NCI-H524 (cell line): Measurements from ENCODE around the gene RSPRY1.

Experiments used
- DNase-seq, 2 experiments: peaks; one replicate each; lab custom pipeline; 2025; lab: John Stamatoyannopoulos, UW

Gene RSPRY1

DNA sequence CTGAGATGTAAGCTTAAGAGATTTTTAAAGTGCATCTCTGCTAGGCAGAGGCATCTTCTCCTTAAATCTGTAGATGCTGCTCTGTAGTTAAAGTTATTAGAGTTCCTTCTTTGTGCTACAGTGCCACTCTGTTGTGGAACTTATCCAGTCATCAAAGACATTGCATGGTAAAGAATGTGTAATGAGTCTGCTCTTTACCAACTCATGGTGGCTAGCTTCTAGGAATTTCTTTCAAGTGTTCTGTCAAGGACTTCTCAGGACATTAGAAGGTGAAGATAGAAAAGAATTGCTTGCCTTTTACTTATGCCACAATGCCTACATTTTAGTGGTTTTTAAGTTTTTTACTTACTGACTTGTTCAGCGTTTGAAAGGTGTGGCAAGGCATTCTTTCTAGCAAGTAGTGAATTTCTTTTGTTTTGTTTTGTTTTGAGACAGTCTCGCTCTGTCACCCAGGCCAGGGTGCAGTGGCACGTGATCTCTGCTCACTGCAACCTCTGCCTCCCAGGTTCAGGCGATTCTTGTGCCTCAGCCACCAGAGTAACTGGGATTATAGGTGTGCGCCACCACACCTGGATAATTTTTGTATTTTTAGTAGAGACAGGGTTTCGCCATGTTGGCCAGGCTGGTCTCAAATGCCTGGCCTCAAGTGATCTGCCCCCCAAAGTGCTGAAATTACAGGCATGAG, 38.7 kb downstream of the RSPRY1 start:
- DNase-seq = no peak

DNA sequence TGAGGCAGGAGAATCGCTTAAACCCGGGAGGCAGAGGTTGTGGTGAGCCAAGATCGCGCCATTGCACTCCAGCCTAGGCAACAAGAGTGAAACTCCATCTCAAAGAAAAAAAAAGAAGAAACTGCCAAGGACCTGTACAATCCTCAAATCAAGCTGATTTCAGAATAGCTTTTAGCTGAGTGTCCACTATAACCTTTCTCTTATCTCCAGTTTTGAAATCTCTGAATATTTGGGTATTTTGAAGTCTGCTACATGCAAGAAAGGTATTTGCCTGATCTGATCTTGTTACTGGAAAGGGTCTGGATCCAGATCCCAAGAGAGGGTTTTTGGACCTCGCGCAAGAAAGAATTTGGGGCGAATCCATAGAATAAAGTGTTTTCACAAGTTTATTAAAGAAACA, 39.8 kb downstream of the RSPRY1 start:
- no peak for DNase-seq

DNA sequence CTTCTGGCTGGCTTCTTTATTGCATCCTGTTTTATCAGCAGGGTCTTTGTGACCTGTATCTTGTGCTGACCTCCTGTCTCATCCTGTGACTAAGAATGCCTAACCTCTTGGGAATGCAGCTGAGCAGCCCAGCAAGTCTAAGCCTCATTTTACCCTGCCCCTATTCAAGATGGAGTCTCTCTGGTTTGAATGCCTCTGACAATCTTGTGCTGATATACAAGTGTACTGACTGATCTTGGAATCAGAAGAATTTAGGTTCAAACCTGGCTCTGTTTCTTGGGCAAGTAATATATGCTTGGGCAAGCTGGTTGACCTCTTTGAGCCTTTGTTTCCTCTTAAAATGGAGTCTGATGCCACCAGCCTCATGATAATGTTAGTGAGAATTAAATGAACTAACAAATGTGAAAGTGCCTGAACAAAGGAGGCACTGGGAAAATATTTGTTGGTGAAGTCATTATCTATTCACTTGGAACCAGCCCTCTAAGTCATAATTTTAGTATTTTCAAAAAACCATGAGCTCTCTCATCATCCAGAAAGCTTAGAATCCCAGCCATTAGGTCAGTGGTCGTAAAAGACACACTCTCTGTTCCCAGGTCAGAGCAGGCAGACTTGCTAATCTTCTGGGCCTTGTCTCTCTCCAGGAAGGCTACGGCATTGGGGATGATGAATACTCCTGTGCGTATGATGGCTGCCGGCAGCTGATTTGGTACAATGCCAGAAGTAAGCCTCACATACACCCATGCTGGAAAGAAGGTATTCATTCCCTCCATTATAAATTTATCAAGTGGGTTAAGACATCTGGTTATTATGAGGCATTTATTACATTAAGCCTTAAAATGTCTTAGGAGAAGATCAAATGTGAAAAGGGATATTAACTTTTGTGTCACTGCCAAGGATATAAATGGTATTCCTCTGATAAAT, 40.8 kb downstream of the RSPRY1 start:
- peak in 1 of 2 experiments; percentile 21 for DNase-seq

DNA sequence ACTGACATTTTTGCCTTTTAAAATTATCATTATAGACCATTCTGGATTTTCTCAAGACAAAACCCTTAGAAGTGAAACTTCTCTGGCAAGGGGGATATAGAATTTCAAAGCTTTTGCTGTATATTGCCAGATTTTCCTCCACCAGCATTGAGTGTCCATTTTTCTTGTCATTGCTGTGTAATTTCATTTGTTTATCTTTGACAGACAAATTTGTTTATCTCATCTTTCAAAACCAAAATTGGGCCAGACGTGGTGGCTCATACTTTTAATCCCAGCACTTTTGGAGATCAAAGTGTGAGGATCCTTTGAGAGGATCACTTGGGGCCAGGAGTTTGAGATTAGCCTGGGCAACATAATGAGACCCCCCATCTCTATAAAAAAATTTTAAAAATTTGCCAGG, 43.0 kb downstream of the RSPRY1 start:
- DNase-seq = no peak

DNA sequence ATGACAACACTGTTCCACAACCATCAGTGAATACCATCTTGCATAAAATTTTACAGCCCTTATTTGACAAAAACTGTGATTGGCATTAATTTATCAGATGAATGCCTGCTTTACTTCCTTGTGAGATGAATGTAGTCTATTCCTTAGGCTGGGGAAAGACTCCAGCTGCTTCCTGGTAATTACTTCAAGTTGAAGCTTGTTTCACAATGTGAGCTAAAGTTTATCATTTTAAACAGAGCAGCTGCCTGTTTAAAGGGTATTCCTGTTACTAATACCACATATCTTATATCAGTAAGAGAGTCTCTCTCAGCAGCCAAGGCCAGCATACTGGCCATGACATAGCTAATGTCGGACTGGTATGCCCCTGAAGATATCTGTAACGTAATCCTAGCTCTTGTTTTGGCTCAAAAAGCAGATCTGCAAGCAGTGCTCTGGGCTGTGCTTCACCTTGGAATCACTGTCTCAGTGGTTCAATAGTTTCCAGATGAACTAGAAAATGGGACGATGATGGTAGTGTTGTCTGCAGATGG, 45.8 kb downstream of the RSPRY1 start:
- no peak for DNase-seq

DNA sequence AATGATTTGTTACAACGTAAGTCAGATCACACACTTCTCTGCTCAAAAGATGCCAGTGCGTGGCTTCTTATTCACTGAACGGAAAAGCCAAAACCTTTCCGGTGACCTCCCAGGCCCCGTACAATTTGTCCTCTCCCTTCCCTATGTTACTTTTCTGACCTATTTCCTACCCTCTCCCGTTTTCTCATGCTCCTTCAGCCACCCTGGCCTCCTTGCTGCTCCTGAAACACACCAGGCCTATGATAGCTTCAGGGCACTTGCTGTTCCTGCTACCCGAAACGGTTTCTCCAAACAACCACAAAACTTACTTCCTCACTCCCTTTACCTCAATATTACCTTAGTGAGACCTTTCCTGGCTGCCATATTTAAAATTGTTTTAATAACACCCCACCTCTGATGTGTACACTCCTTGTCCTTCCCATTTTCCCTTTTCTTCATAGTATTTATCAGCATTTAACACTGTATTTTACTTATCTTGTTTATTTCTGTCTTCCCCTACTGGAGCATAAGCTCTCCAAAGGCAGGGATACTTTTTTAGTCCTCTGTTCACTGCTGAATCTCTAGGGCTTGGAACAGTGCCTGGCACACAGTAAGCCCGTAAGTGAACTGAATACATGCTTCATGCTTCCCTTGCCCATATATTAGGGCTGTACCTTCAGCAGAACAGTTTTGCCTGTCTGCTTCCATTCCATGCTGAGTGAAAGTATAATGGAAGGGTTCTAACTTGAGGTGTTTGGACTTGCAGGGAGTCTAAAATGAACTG, 48.0 kb downstream of the RSPRY1 start:
- no peak for DNase-seq

DNA sequence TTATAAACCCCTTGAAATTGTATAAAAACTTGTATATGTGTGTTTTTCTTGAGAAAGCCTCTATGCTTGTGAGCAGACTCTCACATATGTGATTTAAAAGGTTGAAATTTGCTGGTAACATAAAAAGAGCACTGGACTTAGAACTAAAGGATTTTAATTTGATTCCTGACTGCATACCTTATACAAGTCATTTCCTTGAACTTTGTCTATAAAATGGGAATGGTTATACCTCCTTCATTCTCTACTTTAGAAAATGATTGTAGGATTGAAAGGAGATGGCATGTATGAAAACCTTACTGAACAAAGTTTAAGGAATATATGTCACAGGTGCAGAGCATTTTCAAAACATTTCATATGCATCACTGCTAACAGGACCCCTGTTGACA, 48.6 kb downstream of the RSPRY1 start:
- no peak for DNase-seq

DNA sequence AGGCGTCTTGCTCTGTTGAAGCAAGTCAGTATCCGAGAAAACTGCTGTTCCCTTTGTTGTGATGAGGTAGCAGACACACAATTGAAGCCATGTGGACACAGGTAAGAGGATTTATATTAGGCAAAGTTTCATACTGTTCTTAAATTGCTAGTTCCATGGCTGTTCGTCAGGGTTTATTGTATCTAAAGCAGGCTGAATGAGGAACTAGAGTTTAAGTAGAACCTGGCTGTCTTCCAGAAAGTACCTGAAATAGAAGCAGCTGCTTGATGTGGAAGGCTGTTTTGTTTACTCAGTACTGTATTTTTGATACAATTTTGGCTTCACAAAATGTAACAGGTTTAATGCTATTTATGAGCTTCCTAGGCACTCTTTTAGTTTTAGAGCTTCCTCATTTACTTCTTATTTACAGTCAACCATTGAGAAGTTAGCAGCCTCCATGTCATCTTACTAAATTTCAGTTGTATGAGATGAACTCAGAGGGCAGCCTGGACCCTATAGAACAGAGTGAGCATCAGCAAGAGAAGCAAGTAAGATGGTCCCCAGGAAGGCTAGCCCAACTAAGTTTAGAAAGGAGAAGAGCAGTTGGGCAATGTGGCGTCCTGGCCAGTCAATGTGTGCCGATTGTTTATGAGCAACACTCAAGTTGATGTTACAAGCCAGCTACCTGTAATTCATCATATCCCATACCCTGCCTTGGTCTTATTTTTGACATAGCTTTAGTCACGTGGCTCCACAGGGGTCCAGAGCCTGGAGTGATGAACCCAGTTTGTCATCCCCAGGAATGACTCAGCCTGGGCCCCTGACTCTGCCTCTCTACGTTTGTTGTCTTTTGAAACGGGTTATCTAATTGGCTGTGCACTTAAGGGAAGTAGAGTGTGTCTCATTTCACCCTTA, 49.2 kb downstream of the RSPRY1 start:
- no peak for DNase-seq

DNA sequence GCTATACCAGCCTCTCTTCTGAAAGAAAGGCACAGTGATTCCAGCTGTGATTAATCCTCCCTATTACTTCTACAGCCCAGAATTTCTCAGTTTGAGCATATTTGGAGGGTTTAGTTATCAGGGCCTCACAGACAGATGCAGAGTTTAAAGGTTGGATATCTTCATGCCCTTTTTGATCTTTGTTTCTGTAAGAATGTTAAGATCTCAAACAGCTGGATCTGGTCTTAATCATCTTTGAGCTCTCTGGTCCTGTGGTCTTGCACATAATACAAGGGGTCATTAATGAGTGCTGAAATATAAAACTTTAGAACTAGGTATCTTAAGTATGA, 49.9 kb downstream of the RSPRY1 start:
- no peak for DNase-seq

DNA sequence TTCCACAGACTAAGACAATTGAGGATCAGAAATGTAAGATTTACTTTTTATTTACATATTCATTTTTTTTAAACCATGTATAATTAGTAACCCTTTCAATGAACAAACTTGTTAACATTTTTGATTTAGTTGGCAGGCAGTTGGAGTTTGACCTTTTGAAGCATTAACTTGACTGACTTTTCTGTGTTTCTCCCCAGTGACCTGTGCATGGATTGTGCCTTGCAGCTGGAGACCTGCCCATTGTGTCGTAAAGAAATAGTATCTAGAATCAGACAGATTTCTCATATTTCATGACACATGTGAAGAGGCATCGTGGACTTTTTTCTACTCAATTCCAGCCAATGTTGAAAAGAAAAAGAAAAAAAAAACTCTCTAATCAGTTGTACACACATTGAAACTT, 52.6 kb downstream of the RSPRY1 start:
- DNase-seq = no peak

DNA sequence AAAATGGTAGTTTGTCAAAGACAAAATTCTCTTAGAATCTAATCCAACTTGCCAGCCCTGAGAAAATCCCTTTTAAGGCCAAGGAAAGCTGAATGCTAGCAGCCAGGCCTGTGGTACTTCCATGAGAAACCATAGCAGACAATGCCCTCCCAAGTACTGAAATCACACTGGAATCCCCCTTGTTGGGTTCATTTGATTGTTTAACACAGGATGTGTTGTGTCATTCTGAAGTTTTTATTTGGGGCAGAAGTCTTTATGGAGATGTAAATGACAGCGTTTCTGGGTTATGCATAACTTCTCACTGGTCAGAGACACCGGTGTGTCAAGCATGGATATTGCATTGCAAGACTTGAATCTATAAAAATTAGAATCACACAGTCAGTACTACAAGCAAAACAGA, 53.0 kb downstream of the RSPRY1 start:
- DNase-seq = no peak

DNA sequence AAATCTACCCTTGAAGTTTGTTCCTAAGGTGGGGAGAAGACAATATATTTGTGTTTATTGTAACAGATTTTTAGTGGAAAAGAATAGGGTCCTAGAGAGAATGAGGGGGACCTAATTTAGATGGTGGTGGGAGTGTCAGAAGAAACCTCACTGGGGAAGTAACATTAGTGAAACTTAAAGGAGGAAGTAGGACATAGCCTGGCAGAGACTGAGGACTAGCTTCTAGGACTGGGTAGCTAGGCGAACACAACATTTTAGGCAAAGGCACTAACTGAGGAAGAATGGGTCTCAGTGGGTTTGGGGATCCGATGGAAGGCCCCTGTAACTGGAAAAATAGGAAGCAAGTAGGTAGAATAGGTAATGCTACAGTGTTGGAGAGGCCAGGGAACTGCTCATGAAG, 54.7 kb downstream of the RSPRY1 start:
- DNase-seq = no peak

DNA sequence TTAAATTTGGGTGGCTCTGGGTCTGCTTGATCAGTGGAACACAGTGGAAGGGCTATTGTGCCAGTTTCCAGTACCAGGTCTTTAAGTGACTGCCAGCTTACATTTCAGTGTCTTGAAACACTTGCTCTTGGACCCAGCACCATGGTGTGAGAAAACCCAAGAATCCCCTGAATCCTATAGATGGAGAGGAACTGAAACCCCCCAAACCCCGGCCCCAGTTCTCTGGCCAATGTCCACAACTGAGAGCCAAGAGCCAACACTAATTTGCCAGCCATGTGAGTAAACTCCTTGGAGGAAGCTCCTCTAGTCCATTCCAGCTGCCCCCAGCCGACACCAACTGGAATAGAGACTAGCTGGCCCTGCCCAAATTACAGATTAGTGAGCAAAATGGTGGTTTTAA, 56.5 kb downstream of the RSPRY1 start:
- DNase-seq = no peak

DNA sequence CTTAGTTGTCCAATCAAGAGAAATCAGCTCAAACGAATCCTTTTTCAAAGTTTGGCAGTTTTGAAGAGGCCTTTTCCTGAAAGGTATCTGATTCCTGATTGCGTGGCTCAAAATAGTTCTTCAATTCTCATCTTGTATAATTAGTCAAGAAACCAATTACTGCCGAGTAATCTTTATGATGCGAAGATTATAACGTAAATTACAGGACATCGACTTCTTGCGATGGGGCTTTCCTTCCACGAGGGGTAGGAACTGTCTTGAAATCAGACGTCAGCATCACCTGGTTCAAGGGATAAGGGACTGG, 58.3 kb downstream of the RSPRY1 start:
- no peak for DNase-seq

DNA sequence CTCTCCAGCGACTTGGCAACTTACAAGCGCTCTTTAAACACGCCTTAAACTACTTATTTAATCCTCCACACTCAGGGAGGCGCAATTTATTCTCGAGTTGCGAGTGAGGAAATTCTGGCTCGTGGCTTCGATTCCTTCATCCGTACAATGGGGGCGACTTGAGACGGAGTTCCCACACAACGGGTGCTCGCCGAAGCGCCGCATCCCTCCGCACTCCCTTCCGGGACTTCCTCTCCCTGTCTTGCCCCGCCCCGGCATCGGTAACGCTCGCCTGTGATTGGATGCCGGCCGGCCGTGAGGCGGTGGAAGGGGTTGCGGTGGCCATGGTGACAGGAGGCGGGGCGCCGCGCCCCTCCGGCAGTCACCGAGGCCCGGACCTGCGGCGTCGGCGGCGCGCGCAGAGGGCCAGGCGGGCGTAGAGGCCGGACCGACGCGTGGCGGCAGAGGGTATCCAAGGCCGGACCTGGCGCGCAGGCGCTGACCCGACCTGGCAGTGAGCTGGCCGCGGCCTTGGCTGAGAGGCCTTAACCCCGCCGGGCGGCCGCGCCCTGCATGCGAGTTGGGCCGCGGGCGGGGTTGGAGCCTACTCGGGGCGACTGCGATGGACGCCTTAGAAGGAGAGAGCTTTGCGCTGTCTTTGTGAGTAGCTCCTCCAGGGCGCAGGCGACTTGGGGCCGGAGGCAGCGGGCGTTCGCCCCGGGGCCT, 58.8 kb downstream of the RSPRY1 start, which contains the start of gene ARL2BP:
ARL2BP (plus strand) TSS at position 493 of the 705 bp plus-strand sequence; CDS start at position 602, 109 bp downstream.
- peak; percentile 97 to 98 for DNase-seq

DNA sequence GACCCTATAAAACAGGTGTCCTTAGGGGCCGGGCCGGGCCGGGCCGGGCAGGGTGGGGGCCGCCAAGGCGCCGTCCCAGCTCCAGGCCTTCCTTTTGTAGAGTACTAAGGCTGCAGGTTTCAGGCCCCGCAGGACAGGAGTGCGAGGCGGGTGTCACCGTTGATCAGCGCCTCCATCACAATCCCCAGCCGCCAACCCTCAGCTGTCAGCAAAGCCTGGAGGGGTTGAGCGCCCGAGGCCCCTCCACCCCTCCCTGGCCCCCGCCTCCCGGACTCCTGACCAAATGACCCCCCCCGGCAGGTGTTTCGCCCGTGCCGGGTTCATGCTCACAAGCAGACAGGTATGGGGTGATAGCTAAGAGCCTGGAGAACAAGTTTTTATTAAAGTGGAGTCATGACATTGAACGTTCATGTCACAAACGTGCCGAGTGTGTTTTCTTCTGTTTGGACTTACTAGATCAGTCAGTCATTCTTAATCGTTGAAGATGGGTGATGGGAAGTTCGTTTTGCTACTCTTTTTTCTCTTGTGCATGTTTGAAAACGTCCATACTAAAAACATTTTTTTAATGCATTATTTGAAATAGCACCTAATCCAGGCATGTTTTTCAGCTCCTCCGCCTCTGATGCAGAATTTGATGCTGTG, 59.5 kb downstream of the RSPRY1 start:
- peak; percentile 40 to 47 for DNase-seq

DNA sequence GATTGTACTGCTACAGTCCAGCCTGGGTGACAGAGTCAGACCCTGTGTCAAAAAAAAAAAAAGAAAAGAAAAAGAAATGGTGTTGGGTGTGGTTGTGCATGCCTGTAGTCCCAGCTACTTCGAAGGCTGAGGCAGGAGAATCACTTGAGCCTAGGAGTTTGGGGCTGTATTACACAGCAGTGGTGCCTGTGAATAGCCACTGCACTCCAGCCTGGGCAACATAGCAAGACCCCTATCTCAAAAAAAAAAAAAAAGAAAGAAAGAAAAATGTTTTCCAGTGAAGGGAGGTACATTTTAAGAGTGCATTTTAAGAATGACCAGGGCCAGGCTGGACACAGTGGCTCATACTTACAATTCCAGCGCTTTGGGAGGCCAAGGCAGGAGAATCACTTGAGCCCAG, 65.2 kb downstream of the RSPRY1 start:
- no peak for DNase-seq

DNA sequence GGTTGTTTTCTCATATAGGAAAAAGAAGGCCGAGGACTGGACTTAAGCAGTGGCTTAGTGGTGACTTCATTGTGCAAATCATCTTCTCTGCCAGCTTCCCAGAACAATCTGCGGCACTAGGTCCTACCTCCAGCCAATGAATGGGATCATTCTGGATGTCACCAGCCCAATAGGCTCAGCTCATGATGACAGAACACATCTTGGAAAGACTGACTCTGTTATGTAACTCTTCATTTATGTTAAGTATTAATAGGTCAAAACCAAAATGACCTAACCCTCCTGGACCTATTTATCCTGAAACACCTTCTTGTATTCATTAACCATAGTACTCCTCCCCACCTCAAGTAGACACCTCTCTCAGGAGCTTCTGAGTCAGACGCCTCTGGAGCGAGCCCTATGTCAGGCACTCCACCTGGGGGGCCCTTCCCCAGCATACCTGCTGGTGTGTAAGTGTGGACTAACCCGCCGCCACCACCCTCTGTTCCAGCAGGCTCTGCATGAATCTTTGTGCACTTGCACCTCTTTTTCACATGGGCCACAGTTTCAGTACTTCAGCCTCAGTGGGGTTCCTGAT, 66.1 kb downstream of the RSPRY1 start:
- DNase-seq = no peak

DNA sequence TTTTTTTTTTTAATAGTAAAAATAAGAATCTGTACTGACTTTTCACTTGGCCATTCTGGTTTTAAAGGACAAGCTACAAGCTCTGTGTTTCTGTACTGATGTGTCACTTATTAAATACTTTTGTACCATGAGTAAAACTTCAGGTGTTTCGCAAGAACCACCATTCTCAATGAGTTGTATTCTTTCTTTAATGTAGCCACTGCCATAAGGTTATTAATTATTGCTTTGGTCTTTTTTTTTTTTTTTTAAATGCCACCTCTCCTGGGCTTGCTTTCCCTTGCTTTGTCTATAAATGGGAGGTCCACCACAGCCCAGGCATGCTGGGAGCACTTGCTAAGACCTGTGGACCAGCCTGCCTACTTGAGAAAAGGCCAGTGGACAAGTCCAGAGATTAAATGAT, 67.3 kb downstream of the RSPRY1 start:
- no peak for DNase-seq
